ENCODE results near the gene HOXB1.

Gene HOXB1

DNA sequence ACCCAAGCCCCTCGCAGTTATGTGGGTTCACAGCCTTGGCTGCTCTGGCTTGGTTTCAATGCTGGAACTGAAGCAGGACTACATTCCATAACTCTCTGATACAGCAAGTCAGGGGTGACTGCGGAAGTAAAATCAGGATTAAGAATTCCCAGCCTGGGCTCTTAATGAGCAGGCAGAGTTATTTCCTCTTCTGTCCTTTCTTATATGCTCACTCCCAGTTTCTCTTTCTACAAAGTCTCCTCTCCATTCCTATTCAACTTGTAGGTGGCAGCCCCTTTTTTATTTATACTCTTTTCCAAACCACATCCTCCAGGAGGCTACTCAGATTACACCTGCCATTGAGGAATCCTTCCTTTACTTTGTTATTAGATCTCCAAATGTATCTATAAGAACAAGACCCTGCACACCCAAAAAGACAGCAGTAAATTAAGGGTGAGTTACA is 40.3 kb downstream of the HOXB1 start:
- H3K4me2 ChIP-seq (ENCODE audit: low read length), result no peak overlapping the region

DNA sequence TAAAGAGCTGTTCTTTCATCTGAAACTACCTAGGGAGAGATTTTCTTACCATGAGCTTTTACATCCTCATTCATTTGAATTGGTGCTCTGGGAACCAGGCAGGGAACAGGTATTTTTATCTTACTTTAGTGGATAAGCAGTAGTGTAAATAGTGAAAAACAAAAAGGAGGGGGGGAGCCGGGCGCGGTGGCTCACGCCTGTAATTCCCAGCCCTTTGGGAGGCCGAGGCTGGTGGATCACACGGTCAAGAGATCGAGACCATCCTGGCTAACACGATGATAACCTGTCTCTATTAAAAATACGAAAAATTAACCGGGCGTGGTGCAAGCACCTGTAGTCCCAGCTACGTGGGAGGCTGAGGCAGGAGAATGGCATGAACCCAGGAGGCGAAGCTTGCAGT is 41.0 kb downstream of the HOXB1 start:
- no peak overlapping the region for H2AFZ ChIP-seq
- H3K27ac ChIP-seq, result no peak overlapping the region
- H3K4me1 ChIP-seq, result peaks cover 3% of the 10 kb centered on the region
- H3K4me2 ChIP-seq (ENCODE audit: low read length), result no peak overlapping the region
- H3K36me3 ChIP-seq (ENCODE audit: control insufficient read depth, insufficient read depth, low read length), result no peaks in the 10 kb centered on the region
- H3K79me2 ChIP-seq, result no peaks in the 10 kb centered on the region
- no peak overlapping the region for H3K9ac ChIP-seq
- H3K4me3 ChIP-seq (ENCODE audit: low read depth, low read length), result no peak overlapping the region
- TF ChIP-seq, protein P1, sequence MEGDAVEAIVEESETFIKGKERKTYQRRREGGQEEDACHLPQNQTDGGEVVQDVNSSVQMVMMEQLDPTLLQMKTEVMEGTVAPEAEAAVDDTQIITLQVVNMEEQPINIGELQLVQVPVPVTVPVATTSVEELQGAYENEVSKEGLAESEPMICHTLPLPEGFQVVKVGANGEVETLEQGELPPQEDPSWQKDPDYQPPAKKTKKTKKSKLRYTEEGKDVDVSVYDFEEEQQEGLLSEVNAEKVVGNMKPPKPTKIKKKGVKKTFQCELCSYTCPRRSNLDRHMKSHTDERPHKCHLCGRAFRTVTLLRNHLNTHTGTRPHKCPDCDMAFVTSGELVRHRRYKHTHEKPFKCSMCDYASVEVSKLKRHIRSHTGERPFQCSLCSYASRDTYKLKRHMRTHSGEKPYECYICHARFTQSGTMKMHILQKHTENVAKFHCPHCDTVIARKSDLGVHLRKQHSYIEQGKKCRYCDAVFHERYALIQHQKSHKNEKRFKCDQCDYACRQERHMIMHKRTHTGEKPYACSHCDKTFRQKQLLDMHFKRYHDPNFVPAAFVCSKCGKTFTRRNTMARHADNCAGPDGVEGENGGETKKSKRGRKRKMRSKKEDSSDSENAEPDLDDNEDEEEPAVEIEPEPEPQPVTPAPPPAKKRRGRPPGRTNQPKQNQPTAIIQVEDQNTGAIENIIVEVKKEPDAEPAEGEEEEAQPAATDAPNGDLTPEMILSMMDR (IDR thresholded peaks at IDR 0.05), result no peak
- H3K27me3 ChIP-seq (ENCODE audit: control insufficient read depth, insufficient read depth, low read length), result no peaks in the 10 kb centered on the region
- no peaks in the 10 kb centered on the region for H3K9me3 ChIP-seq (ENCODE audit: control insufficient read depth, low read length)

More for the DNA sequence above, 40.3 kb downstream of the HOXB1 start:
- Histone ChIP-seq H3K27me3 (ENCODE audit: control insufficient read depth, insufficient read depth, low read length) (no peaks in the 10 kb centered on the region), H3K9ac (no peak overlapping the region), H3K36me3 (ENCODE audit: control insufficient read depth, insufficient read depth, low read length) (no peaks in the 10 kb centered on the region), H3K27ac (no peak overlapping the region), H3K4me3 (ENCODE audit: low read depth, low read length) (no peak overlapping the region), H2AFZ (no peak overlapping the region), H3K4me1 (peaks cover 3% of the 10 kb centered on the region), H3K79me2 (no peaks in the 10 kb centered on the region), H3K9me3 (ENCODE audit: control insufficient read depth, low read length) (no peaks in the 10 kb centered on the region)
- TF ChIP-seq, protein P1 (IDR thresholded peaks at IDR 0.05), result no peak

DNA sequence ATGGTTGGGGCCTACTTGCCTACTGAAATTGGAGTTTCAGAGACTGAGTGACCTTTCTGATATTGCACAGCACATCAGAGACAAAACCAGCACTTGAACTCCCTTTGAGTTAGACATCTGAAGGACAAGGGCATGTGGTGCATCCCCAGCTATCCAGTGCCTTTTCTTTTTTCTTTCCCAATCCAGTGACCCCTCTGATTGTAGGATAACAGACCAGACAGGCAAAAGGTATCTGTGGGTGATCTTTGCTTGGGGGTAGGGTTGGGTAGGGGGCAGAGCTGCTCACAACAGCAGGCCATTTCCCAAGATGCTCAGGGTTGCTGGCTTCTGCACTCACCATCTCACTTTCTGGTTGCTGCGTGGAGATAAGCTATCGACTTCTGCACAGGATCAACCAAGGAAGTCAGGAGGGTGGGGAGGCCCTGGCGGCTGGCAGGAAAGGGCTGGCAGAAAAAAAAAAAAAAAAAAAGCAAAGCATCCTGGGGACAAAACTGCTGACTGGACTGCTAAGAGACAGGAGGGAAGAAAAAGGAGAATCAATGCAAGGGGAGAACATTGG is 42.2 kb downstream of the HOXB1 start:
- Histone ChIP-seq H3K27ac (no peak overlapping the region), H3K4me3 (ENCODE audit: low read depth, low read length) (no peak overlapping the region), H3K4me2 (ENCODE audit: low read length) (no peak overlapping the region), H2AFZ (no peak overlapping the region), H3K9ac (no peak overlapping the region), H3K4me1 (peaks cover 3% of the 10 kb centered on the region), H3K9me3 (ENCODE audit: control insufficient read depth, low read length) (no peaks in the 10 kb centered on the region), H3K79me2 (no peaks in the 10 kb centered on the region), H3K36me3 (ENCODE audit: control insufficient read depth, insufficient read depth, low read length) (no peaks in the 10 kb centered on the region), H3K27me3 (ENCODE audit: control insufficient read depth, insufficient read depth, low read length) (no peaks in the 10 kb centered on the region)
- TF ChIP-seq, protein P1 (IDR thresholded peaks at IDR 0.05), result no peak

DNA sequence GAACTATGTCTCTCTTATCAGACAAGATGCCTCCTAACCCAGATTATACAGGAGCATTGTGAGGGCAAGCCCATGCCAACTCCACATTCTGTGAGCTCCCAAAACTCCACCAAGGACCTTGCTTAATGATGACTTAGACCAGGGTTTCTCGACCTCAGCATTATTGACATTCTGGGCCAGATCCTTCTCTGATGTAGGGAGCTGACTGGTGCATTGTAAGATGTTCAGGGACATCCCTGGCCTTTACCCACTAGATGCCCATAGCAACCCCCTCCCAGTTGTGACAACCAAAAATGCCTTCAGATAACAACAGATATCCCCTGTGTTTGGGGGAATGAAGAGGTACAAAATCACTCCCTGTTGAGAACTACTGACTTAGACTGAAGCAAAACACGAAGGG is 43.6 kb downstream of the HOXB1 start:
- H2AFZ ChIP-seq, result no peak overlapping the region
- no peak overlapping the region for H3K4me2 ChIP-seq (ENCODE audit: low read length)
- no peaks in the 10 kb centered on the region for H3K36me3 ChIP-seq (ENCODE audit: control insufficient read depth, insufficient read depth, low read length)
- no peak overlapping the region for H3K27ac ChIP-seq
- H3K27me3 ChIP-seq (ENCODE audit: control insufficient read depth, insufficient read depth, low read length), result no peaks in the 10 kb centered on the region
- H3K79me2 ChIP-seq, result no peaks in the 10 kb centered on the region
- no peaks in the 10 kb centered on the region for H3K9me3 ChIP-seq (ENCODE audit: control insufficient read depth, low read length)
- H3K4me1 ChIP-seq, result no peaks in the 10 kb centered on the region
- H3K4me3 ChIP-seq (ENCODE audit: low read depth, low read length), result no peak overlapping the region
- TF ChIP-seq, protein P1 (IDR thresholded peaks at IDR 0.05), result no peak
- H3K9ac ChIP-seq, result no peak overlapping the region

DNA sequence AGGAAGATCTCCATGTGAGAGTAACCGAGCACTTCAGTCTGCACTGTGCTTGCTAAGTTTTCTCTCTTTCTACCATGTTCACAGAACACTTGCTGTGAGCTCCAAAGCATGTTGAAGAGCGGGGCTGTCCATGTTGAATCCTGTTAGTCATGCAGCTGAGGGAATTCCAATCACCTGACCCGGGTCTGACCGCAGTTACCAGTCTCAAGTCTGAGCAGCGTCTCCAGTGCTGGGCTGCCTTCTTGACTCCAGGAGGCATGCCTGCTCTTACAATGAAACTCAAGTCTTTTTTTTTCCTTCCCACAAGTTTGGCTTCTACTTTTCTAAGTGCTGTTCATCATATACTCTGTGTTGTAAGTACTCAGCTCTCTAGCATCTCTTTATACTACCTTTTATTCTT is 44.3 kb downstream of the HOXB1 start:
- Histone ChIP-seq H3K36me3 (ENCODE audit: control insufficient read depth, insufficient read depth, low read length) (no peaks in the 10 kb centered on the region), H3K4me1 (no peaks in the 10 kb centered on the region), H3K4me3 (ENCODE audit: low read depth, low read length) (no peak overlapping the region), H3K27me3 (ENCODE audit: control insufficient read depth, insufficient read depth, low read length) (no peaks in the 10 kb centered on the region), H3K27ac (no peak overlapping the region), H3K4me2 (ENCODE audit: low read length) (no peak overlapping the region), H3K79me2 (no peaks in the 10 kb centered on the region), H3K9ac (no peak overlapping the region), H3K9me3 (ENCODE audit: control insufficient read depth, low read length) (no peaks in the 10 kb centered on the region), H2AFZ (no peak overlapping the region)
- TF ChIP-seq, protein P1 (IDR thresholded peaks at IDR 0.05), result no peak

Data from parathyroid adenoma (tissue), 2 donors.